HL-60 (cell line): ENCODE results near the gene SPINK2.

Source experiments
- DNase-seq, 2 experiments: peaks; one replicate each; pipeline ENCODE4 v3.0.0-alpha.2; 2010 to 2020; ENCODE audit warnings: low read depth in 1 of 2, low spot score in 1 of 2
- H3K27ac ChIP-seq: fragments of 250-450 bp; sonication (Bioruptor Pico); replicated peaks from 2 replicates; pipeline ENCODE4 v1.5.1; 2020; ENCODE audit warnings: mild to moderate bottlenecking, moderate library complexity
- H3K27me3 ChIP-seq: fragments of 250-450 bp; sonication (Bioruptor Pico); 2 replicates; pipeline ENCODE4 v1.5.1; 2021; ENCODE audit warnings: mild to moderate bottlenecking, moderate library complexity; ENCODE audit not compliant: insufficient read depth, poor library complexity, severe bottlenecking
- H3K4me3 ChIP-seq: replicated peaks from 2 replicates; pipeline ENCODE4 v1.5.1; 2011; ENCODE audit warnings: mild to moderate bottlenecking, control low read depth, low read length; ENCODE audit not compliant: insufficient read depth
- GABPA ChIP-seq: IDR thresholded peaks from 2 replicates; pipeline ENCODE4 v1.6.1; 2012; ENCODE audit warnings: low read depth
- POLR2AphosphoS5 ChIP-seq: IDR thresholded peaks from 2 replicates; pipeline ENCODE4 v1.6.1; 2012; ENCODE audit warnings: low read depth
- SPI1 ChIP-seq: IDR thresholded peaks from 2 replicates; pipeline ENCODE4 v1.6.1; 2012; ENCODE audit warnings: low read depth, mild to moderate bottlenecking, borderline replicate concordance
- TF ChIP-seq, protein P1 (sequence below): IDR thresholded peaks from 2 replicates; pipeline ENCODE4 v1.6.1; 2012; ENCODE audit warnings: low read depth; ENCODE audit not compliant: insufficient replicate concordance
- TF ChIP-seq, protein P2 (sequence below): IDR thresholded peaks from one replicate; pipeline ENCODE4 v1.5.1; 2011; ENCODE audit warnings: low read length, control low read depth, inconsistent platforms; ENCODE audit not compliant: insufficient read depth

SPINK2 gene

GRCh38 chr4:56762484-56763250 lies 58.8 kb downstream of the SPINK2 start:
- Histone ChIP-seq H3K4me3 (no peak overlapping the region), H3K27ac (no peak overlapping the region), H3K27me3 (no peaks in the 10 kb centered on the region)
- TF ChIP-seq SPI1 (no peak), POLR2AphosphoS5 (no peak), GABPA (no peak)
- TF ChIP-seq, protein P1, sequence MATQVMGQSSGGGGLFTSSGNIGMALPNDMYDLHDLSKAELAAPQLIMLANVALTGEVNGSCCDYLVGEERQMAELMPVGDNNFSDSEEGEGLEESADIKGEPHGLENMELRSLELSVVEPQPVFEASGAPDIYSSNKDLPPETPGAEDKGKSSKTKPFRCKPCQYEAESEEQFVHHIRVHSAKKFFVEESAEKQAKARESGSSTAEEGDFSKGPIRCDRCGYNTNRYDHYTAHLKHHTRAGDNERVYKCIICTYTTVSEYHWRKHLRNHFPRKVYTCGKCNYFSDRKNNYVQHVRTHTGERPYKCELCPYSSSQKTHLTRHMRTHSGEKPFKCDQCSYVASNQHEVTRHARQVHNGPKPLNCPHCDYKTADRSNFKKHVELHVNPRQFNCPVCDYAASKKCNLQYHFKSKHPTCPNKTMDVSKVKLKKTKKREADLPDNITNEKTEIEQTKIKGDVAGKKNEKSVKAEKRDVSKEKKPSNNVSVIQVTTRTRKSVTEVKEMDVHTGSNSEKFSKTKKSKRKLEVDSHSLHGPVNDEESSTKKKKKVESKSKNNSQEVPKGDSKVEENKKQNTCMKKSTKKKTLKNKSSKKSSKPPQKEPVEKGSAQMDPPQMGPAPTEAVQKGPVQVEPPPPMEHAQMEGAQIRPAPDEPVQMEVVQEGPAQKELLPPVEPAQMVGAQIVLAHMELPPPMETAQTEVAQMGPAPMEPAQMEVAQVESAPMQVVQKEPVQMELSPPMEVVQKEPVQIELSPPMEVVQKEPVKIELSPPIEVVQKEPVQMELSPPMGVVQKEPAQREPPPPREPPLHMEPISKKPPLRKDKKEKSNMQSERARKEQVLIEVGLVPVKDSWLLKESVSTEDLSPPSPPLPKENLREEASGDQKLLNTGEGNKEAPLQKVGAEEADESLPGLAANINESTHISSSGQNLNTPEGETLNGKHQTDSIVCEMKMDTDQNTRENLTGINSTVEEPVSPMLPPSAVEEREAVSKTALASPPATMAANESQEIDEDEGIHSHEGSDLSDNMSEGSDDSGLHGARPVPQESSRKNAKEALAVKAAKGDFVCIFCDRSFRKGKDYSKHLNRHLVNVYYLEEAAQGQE: no peak
- TF ChIP-seq, protein P2, sequence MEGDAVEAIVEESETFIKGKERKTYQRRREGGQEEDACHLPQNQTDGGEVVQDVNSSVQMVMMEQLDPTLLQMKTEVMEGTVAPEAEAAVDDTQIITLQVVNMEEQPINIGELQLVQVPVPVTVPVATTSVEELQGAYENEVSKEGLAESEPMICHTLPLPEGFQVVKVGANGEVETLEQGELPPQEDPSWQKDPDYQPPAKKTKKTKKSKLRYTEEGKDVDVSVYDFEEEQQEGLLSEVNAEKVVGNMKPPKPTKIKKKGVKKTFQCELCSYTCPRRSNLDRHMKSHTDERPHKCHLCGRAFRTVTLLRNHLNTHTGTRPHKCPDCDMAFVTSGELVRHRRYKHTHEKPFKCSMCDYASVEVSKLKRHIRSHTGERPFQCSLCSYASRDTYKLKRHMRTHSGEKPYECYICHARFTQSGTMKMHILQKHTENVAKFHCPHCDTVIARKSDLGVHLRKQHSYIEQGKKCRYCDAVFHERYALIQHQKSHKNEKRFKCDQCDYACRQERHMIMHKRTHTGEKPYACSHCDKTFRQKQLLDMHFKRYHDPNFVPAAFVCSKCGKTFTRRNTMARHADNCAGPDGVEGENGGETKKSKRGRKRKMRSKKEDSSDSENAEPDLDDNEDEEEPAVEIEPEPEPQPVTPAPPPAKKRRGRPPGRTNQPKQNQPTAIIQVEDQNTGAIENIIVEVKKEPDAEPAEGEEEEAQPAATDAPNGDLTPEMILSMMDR: no peak
- DNase-seq: no peak

DNA sequence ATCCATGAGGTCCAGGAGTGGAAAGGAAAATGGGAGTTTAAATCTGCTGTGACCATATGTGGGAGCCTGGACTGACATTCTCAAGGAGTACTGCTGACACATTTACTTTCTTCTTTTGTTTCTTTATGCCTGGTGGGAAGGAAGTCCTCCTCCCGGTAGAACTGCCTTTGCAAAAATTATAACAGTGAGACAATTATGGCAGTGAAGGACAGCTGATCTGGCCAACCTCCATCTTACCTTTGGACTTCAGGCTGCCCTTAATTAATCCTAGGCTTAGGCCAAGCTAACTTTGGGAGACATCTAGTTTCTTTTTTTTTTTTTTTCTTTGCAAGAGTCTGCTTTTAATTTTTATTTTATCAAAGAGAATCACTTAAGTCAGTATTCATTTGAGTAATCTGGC lies 61.3 kb downstream of the SPINK2 start:
- no peak for DNase-seq
- no peak overlapping the region for H3K27ac ChIP-seq
- no peaks in the 10 kb centered on the region for H3K27me3 ChIP-seq
- no peak overlapping the region for H3K4me3 ChIP-seq
- TF ChIP-seq, protein P2: no peak
- TF ChIP-seq SPI1 (no peak), POLR2AphosphoS5 (no peak), GABPA (no peak)
- TF ChIP-seq, protein P1: no peak
